ENCODE measurements around the gene SLC22A23.
A peak's percentile ranks its signal among the peaks of the same experiment; 100 is the strongest.

Gene SLC22A23

DNA sequence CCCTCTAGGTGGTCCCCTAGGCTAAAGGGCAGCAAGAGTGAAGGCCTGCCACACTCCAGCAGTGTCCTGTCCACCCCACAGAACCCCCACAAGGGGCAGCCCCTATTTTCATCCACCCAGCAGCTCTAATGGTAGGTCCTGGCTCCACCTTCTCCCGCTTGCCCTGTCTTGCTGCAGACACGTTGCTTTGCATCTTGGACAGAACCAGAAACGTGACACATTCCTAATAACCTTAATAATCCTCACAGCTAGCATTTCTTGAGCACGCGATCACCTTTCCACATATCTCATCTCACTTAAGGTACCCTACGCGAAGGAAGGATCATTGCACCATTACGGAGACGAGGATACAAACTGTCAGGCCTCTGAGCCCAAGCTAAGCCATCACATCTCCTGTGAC is 11.7 kb upstream of the SLC22A23 start:
- DNase-seq: no peak

- DNase-seq: no peak
Measured at GRCh38 chr6:3467996-3468395, 11.1 kb upstream of the SLC22A23 start.

- DNase-seq: no peak
Measured at GRCh38 chr6:3466488-3467219, 9.8 kb upstream of the SLC22A23 start.

- DNase-seq: no peak
Measured at GRCh38 chr6:3460253-3460652, 3.4 kb upstream of the SLC22A23 start.

- no peak for DNase-seq
Measured at GRCh38 chr6:3458706-3459421, 2.0 kb upstream of the SLC22A23 start.

- no peak for DNase-seq
Measured at GRCh38 chr6:3457710-3458602, 1.1 kb upstream of the SLC22A23 start.

GRCh38 chr6:3456395-3456897 is 404 bp downstream of the SLC22A23 start:
- no peak for DNase-seq

DNA sequence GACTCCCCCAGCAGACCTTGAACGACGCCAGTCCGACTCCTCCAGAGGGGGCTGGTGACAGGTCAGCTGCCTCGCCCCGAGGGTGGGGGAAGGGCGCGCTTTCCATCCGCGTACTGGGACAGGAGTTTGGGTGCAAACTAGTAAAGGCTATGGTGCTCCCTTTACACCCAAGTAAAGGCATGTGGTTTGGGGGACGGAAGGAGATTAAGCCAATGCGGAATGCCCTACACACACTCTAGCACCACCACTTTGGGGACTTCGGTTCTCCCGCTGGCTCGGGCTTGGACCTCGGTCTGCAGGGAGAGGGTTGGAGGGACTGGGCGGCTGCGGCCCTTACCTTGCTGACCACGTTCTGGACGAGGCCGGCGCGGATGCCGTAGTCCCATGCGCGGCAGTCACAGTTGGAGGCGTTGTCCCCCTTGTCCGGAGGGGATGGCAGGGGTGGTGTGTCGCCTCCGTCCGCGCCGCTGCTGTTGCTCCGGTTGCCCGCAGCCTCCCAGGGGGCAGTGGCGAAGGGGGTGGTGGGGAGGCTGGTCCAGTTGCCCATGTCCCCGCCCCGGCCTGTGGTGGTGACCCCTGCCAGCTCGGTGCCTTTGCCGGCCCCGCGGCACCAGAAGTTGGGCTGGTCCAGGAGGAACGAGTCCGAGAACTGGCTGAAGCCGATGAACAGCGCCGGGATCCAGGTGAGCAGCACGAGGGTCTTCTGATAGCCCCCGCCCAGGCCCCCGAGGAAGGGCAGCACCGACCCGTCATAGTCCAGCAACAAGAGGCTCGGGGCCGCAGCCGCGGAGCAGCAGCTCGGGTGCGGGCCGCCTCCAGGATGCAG is 1.1 kb downstream of the SLC22A23 start:
- DNase-seq: no peak

DNA sequence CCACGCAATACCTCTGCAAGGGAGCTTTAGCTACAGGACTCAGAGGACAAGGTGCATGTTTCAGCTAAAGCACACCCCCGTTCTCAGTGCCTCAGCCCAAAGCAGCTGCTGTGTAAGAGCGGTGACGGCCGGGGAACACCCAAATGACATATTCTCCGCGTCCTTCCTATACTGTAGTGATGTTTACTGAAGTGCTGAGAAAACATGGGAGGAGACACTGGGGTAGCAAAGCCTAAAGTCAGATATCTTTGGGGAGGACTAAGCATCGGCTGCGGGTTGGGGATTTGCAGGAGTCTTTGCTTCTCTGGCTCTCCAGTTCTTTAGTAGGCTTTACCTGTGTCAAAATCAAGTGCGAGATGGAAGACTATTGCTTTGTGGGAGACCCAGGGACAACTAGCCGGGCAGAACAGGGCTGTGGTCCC is 1.7 kb downstream of the SLC22A23 start:
- DNase-seq: peak in 1 of 2 donors; percentile 13

DNA sequence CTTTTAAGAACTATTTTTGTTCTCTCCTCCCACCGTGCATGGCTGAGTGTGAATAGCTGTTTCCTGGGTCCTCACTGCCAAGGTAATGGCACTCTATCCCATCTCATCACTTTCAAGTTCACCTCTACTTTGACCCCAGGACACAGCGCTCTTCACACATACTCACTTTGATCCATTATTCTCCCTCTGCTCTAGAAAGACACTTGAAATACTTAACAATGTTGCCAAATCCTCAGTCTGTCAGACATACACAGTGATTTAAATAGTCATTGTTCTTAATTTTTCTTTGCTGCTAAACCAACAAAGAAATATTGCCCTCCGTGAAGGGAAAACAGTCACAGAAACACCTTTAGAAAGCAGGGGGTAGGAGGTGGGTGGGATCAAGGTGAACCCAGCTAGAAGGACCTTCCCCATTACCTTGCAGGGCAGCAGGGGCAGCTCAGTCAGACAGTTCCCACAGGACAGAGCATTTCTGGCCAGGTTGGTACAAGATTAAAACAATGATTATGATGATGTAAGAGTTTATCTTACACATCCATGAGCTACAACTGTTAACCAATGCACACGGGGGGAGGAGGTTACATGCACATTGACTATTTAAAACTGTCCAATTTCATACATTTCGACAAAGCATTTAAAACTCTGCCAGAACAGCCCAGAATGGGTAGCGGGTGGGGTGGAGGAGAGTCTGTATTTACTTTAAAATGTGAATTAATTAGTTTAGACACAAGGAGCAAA is 2.4 kb downstream of the SLC22A23 start:
- DNase-seq: no peak

DNA sequence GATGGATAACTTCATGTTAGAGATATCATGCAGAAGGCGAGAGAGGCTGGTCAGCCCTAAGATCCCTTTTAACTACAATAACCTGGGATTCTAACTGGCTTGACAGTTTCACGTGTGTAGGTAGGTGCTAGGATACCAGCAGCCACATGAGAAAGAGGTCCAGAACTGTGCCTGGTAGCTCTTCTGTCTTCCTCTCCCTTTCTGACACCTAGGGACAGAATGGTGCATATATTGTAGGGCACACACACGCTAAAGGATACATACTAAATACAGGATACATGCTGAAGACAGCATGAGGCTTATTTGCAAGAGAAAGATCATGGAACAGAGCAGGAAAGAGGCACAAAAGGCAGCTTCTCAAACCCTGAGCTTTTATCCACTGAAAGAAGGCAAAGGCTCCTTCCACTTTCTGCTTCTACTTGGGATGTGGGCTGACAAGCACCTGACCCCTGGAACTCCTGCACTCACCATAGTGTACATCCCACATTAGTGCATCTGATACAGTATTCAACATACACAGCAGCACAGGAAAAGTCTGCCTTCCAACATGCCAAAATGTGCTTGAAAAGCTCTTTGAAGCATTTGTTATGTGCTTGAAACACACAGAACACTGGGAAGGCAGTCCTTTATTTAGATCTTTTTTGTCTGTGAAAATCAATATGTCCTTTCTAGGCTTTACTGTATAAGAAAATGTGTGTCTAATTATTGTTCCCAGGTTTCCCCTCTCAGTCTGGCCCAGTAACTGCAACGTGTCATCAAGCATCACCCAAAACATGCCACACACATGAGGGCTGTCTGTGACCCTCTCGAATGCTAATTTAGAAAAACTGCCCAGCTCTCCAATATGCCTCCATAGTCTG is 3.2 kb downstream of the SLC22A23 start:
- DNase-seq: no peak

- no peak for DNase-seq
Measured at GRCh38 chr6:3451498-3451897, 5.4 kb downstream of the SLC22A23 start.

DNA sequence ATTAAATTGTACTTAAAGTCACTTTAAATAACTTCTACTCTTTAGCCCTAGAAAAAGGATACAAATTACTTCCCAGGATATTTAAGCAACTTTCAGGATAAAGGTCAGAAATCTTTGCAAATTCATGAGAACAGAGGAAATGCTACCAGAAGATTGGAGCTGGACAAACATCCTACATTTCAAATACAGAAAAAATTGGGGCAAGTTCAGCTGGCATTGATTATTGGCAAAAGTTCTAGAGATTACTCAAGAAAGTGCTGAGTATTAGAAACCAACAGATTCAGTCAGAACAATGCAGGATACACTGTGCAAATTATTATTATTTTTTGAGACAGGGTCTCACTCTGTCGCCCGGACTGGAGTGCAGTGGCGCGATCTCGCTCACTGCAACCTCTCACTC is 6.0 kb downstream of the SLC22A23 start:
- DNase-seq: no peak

- DNase-seq: no peak
Measured at GRCh38 chr6:3449750-3450305, 7.0 kb downstream of the SLC22A23 start.

DNA sequence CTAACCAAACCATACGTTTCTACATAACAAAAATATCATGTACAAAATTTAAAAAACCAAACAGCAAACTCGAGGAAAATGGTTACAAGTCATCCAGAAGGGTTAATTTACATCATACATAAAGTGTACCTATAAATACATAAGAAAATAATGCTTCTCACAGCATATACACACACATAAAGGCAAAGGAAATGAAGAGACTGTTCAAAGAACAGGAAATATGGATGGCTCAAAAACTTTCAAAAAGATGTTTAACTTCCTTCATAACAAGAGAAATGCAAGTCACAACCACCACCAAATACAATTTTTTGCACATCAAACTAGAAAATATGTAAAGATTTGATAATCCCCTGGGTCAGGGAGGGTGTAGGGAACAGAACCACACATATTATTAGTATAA is 7.5 kb downstream of the SLC22A23 start:
- DNase-seq: no peak

DNA sequence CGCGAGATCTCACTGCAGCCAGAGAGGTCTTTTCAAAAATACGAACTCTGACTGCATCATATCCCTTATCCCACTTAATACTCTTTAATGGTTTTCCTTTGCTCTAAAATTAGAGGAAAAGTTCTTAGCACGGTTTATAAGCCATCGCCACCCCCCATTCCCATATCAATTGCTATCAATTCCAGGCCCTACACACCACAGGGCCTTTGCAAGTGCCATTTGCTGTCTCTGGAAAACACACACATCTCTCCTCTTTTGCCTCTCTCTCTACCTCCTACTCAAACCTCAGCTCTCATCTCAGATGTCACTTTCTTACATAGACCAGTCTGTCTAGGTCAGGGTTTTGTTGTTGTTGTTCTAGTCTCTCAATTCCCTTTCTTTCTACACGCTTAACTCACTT is 9.8 kb downstream of the SLC22A23 start:
- no peak for DNase-seq

GRCh38 chr6:3446184-3446583 is 10.7 kb downstream of the SLC22A23 start:
- DNase-seq: no peak

- no peak for DNase-seq
Measured at GRCh38 chr6:3444276-3445088, 12.4 kb downstream of the SLC22A23 start.

- DNase-seq: no peak
Measured at GRCh38 chr6:3443221-3443515, 13.7 kb downstream of the SLC22A23 start.
